GM19463 (cell line): ENCODE results near the gene TNC.

Source experiments
- ATAC-seq: cut with Tn5 transposase; IDR thresholded peaks from one replicate; pipeline ENCODE4 v1.9.1; 2021; ENCODE audit warnings: mild to moderate bottlenecking, moderate library complexity; ENCODE audit not compliant: unreplicated experiment

The TNC gene

DNA sequence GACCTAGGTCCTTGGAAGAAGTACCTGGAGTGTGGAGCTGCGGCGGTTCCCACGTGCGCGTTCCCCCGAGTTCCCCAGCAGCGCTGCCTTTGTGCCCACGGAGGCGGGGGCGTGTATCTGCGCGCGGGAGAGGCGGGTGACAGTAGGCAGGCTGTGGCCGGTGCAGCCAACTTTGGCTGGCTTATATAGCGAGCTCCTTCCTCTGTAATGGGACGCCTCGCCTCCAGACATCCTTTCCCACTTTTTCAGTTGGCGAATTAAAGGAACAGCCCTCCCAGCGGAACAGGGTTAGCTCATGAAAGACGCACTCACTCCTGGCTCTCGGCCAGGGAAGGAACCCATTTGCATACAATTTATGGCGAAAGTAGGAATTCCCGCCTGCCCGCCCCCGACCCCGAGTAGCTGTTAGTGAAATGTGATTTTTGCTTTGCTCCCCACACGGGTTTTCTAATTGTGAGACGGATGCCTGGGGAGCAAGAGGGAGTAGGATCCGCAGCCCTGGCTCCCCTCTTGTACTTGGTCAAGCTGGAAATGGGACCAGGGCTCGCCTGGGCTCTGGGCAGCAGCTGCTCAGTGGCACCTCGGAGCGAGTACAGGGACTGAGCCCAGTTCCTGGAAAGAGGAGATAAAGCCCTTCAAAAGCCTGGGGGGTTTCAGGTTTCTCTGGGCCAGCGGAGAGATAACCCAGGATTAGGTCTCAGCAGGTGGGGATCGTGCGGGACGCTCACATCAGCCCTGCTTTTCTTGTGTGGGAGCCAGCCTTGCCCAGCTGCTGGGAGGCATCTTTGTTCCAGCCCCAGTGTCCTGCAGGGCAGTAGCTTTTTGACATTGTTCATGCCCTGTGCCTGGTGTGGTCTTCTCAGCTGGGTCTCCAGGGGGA lies at the start of gene TNC:
TNC (minus strand) TSS at position 159 of the 880 bp plus-strand sequence. CDS start 27,139 bp downstream, outside the sequence.
- no peak for ATAC-seq

DNA sequence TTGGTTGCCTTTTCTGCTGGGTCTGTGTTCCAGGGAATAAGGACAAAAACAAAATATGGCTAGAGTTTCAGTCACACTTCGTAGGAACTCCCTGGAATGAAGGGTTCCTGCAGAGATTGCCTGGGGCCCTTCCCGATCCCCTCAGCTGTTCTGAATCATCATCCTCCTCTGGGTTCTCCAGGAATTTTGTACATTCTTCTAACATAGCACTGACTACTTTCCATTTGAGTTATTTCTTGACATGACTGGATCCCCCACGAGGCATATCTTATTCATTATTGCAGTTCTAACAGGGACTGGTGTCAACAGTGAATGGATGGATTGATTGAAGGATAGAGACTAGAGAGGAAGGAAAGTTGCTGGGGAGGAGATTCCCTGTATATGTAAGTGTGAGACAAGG lies 49.2 kb upstream of the TNC start:
- no peak for ATAC-seq

DNA sequence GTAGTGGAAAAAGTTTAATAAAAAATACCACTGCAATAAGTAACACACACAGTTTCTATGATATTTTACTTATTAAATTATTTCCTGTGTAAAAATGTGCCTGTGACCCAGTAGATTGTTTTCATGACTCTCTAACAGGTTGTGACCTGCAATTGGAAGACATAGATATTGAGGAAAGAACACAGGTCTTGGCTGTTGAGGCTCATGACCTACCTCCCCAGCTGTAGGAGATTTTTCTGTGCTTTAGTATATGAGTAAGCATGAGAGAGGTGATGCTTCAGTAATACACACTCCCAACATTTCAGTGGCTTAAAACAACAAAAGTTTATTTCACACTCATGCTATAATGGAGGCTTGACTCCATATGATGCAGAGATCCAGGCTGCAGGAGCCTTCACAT lies 47.3 kb upstream of the TNC start:
- ATAC-seq, result no peak

DNA sequence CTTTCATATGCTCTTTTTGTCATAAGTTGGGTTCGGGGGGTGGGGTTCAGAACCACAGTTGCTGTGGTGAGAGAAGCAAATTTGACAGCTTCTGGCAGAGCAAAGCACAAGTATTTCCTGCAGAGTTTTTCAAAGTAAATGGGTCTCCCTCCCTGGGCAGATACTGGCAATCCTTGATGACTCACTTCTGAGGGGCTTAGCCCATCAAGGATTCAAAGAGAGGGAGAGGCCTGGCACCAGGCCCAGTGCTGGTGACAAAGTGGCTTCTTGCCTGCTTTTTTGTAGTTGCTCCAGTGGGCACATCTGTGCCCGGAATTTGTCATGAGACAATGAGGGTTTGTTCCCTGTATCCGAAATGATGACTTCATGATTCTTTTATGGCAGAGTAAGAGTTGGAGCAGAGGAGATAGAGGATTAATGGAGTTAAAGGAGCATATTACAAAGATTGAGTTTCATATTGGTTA lies 46.6 kb upstream of the TNC start:
- ATAC-seq, result no peak

DNA sequence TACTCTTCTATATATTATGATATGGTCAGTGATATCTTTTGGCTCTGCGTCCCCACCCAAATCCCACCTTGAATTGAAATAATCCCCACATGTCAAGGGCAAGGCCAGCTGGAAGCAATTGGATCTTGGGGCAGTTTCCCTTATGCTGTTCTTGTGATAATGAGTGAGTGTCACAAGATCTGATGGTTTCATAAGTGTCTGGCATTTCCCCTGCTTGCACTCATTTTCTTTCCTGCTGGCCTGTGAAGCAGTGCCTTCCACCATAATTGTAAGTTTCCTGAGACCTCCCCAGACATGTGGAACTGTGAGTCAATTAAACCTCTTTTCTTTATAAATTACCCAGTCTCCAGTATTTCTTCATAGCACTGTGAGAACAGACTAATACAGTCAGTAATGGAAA lies 45.0 kb upstream of the TNC start:
- ATAC-seq, result no peak

DNA sequence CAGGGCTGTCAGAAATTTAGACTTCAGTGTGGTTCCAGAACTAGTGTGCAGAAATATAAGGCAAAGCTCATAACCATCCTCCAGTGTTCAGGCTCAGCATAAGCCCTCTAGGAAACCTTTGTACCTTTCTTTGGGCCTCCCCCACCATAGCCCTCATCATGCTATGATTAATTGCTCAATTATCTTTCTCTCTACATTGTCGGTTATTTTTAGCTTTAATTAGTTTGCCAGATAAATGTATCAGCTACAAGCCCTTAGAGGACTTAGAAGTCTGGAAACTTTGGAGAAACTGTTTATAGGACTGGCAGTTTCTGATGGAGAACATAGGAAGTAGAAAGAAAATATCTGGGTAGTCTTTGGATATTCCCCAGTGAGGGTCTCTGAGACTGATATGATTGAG lies 43.5 kb upstream of the TNC start:
- ATAC-seq, result no peak

DNA sequence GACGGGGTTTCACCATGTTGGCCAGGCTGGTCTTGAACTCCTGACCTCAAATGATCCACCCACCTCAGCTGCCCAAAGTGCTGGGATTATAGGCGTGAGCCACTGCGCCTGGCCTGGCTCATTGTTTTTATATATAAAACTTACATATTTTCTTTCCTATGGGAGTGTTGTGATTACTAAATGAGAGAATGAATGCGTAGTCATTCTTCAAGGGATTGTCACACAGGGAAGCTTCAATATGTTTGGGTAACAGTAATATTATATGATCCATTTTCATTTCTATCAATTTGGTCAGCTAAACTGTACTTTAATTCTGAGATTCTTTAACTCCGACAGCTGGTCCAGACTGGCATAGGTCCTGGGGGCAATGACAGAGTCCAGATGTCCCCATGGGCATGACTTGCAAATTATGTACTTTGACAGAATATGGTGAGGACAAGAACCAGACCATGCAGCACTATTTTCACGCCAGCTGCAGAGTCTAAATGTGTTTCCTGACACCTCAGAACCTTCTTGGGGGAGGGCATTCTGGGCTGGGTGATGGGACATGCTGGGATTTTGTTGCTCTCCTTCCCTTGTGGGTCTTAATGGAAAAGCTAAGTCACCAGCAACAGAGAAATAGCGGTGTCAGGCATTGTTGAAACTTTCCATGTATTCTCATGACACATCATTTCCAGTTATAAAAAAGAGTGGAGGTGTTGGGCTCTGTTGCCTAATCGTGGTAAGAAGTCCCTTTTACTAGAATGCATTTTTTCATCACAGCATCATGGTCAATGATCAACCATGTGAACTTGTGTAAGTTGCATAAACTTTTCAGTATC lies 40.9 kb upstream of the TNC start:
- no peak for ATAC-seq

DNA sequence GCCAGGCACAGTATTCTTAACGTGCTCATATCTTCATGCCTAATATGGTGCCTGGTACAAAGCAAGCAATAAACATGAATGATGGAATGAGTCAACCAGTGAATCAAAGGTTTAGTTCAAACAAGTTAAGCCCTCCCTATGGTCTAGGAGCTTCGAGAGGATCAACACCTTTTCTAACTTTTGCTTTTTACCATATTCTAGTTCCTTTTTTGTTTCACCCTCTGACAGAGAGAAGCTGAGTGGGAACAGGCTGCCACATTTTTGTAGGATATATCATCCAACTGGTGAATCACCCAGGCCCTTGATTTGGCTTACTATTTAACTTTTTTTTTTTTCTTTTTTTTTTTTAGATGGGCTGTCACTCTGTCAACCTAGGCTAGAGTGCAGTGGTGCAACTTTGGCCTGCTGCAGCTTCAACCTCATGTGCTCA lies 39.3 kb upstream of the TNC start:
- no peak for ATAC-seq

DNA sequence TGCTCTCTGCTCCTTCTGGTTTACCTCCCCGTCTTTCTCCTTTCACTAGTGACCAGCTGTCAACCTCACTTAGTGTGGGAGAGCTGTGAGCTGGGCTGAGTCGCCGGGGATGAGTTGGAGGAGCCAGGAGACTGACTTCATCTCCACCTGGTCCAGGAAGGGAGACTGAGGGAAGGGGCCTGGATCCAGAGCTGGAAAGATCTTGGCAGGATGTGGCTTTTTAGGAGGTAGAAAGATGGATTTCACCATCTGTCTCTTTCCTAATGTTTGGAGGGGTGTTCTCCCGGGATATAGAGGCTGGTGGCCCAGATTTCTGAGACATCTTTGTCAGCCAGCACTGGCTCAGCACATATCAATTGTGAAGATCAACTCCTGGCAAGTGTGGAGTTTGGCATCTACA lies 37.1 kb upstream of the TNC start:
- ATAC-seq, result no peak

DNA sequence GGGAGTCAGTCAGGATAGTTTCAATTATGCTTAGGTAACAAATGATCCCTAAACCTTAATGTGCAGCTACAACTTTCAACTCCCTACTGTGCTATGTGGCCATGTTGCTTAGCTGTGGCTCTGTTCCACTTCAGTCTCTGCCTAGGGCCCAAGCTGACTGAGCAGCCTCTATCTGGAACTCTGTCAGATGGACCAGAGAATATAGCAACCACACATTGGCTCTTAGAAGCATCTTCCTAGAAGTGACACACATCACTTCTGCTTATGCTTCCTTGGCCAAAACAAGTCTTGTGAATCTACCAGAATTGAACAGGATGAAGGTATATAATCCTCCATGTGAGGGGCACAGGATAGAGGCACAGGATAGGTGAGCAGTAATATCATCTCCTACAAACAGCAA lies 36.7 kb upstream of the TNC start:
- no peak for ATAC-seq

DNA sequence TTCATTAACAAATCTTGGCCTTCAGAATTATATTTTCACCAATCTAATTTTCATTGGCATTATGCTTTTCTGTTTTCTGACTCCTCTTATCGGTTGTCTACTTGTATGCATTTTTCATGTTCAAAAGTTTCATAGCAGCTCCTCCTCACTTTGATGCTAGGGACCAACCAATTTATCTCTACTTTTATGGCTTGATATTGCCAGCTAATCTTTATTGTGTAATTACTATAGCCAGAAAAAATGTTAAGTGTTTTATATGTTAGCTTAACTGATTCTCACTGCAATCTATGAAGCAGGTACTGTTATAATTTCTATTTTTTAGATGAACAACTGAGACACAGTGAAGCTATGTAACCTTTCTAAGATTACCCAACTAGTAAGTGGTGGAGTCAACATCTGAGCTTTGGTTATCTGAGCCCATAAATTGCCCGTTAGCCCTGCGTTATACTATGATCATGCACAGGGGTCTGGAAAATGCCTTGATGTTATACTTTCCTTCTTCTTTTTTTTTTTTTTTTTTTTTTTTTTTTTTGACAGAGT lies 34.4 kb upstream of the TNC start:
- ATAC-seq, result no peak

DNA sequence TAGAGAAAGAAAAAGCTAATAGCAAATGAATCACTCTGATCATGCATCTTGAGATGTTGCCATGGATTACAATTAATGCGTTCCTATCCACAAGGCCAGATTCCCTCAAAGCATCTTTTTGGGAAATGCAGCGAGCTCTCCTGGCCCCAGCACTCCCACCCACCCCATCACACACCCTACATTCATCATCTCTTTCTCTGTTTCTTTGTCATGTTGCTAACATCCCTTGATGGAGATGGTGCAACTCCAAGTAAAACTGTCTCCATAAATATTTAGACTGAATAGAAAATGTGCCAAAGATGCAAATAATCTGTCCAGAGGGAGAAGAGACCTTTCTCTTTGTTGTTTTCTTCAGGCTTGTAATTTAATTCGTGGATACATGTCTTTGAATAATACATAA lies 30.8 kb upstream of the TNC start:
- ATAC-seq, result no peak

DNA sequence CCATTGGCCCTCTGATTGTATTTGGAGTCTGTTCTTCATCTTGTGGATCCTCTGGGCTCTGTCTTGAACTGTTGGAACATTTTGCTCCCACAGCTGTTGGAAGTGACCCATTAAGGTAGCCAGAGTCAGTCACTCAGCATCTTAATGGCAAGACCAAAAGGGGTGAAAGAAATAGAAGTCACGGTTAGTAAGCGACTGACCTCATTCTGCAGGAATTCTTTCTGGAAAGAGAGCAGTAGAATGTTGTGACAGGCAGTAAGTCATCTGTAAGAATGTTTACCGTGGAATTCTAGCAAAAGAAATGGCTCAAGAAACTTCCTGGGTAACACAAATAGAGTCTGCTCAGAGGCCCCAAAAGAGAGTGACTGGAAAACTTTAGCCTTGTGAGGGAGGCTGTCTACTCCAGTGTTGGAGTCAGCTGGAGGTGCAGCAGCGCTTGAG lies 28.6 kb upstream of the TNC start:
- ATAC-seq, result no peak

DNA sequence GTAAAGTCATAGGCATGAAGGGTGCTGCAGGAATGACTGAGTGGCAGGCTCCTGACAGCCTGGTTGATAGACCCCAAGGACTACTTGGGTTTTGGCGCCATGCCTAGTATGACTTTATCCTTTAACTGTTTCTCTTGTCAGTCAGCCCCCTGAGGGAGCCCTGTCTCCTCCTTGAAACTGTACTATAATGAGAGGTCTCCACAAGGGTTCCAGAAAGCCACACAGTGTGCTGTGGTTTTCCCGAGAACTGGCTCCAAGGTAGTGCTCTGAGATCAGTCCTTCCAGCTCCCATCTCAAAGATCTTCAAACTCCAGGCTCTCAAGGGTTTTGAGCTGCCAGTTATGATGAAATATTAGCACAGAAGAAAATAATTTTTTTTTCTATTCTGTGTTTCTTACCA lies 26.7 kb upstream of the TNC start:
- no peak for ATAC-seq

DNA sequence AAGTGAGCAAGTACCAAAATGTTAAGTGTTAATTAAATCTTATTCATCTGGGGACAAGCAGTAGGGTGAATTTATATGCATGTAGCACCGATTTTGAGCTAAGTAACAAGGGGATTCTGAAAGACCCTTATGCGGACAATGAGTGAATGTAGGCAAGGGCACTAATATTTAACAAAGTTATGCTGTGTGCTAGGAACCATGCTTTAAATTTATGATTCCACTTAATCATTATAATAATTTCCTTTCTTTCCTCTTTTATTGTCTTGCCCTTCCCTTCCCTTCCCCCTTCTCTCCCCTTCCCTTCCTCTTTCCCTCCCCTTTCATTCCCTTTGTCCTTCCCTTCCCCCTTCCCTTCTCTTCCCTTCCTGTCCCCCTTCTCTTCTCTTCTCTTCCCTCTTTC lies 25.7 kb upstream of the TNC start:
- no peak for ATAC-seq

DNA sequence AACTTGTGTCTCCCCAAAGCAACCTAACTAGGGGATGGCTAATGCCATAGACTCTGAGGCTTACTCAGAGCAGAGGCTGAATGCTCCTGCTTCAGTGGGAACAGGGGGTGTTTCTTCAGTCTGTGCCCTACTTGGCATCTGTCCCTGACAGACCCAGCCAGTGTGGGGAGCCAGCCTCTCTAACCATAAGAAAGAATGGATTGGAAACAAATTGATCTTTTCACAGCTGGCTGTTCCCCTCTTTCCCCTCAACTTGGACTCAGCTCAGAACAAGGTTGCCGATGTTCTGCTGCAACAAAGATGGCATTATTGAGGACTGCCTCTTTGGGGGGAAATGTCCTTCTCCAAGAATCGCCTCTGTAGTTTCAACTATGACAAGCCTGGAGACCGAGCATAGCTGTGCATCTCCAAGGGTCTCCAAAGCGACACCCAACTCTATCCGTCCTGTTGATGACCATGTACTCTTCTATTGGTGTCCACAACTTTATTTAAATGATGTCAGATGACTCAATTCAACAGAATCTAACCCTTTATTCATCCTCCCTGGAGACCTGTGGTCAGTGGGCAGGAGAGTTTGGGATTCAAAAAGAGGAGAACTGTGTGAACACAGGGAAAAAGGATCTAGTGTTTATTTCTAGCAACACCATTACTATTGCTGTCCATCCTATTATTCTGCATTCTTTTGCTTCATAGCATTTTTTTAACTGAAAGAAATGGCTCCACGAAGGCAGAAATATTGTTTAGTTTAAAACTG lies 24.7 kb upstream of the TNC start:
- ATAC-seq, result no peak

DNA sequence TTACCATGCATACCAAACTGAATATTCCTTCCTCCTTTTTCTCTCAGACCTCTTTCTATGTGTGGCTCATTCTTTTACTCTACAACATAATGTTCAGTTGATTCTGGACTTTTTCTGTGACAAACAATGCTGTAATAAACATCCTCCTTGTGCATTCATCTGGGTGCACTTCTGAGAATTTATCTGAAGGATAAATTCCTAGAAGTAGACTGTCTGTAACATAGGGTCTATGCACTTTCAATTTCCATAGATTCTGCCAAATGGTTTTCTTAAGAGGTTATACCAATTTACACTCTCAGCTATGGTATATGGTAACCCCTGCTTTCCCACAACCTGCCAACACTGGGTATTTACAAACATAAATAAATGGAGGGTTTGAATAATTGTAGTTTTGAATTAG lies 24.1 kb upstream of the TNC start:
- ATAC-seq, result no peak

DNA sequence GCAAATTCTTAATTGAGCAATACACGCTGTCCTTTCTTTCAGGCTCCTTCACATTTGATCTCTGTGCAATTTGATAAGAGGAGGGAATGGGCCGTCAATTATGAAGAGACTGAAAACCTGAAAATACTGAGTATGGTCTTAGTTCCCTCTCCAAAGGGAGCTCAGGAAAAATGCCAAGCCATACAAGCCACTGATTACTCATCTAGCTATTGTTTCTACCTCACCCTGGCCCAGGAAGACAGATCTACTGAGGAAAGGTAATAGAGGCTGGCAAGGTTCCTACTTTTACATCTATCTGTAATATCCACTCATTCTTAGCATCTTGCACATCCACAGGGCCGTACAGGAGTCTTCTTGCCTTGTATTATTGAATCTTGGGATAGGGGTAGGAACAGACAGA lies 23.7 kb upstream of the TNC start:
- ATAC-seq, result no peak

DNA sequence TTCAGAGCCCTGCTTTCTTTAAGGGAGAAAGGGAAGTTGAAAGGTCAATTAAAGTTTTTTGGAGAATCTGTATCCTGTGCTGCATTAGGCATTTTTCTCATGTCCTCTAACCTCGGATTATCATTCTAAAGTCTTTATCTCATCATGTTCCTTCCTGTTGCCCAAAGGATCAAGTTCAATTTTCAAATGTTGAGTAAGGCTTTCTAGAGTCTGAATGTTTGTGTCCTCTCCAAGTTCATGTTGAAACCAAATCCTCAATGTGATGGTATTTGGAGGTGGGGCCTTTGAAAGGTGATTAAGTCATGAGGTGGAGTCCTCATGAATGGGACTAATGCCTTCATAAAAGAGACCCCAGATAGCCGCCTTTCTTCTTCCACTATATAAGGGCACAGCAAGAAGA lies 20.2 kb upstream of the TNC start:
- ATAC-seq, result no peak

DNA sequence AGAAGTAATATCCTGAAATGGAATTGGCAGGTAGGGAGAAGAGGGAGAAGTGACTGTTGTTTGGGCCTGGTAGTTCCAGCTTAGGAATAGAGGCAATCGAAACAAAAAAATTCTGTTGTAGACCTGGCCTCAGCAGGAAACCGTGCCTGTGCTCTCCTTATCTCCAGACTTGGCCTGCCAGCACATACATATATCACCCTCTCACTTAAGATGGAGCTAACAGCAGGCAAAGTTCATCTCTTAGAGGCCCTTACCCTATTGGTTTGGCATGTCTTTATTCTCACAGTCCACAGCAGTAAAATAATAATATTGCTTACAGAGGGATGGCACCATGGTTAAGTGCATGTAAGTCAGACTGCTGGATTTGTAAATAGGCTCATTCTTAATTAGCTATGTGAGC lies 19.6 kb upstream of the TNC start:
- ATAC-seq, result no peak
